ENCODE measurements around the gene KIF20A.
A peak's percentile ranks its signal among the peaks of the same experiment; 100 is the strongest.
"Not testable (repeated sequence)": the region's sequence is repeated elsewhere in the genome, so short reads cannot be mapped to it uniquely, and the experiment has no call there.

KIF20A gene

GRCh38 chr5:138178516-138179276 lies at the start of gene KIF20A, which contains the start of gene BRD8:
Gene KIF20A (plus strand): TSS chr5:138179112. CDS start chr5:138179681, 569 bp downstream.
Gene BRD8 (minus strand): TSS chr5:138178630. CDS start chr5:138178614, 16 bp downstream.
- peak; percentile 98 for DNase-seq (ENCODE audit: low read depth)

GRCh38 chr5:138129347-138129746 lies 49.6 kb upstream of the KIF20A start:
- no peak for DNase-seq (ENCODE audit: low read depth)

GRCh38 chr5:138132543-138132942 lies 46.4 kb upstream of the KIF20A start:
- no peak for DNase-seq (ENCODE audit: low read depth)

- peak; percentile 56 for DNase-seq (ENCODE audit: low read depth)
Observed at GRCh38 chr5:138138949-138139780, 39.7 kb upstream of the KIF20A start, which contains the start of gene NME5. Gene NME5 (minus strand): TSS chr5:138139428. CDS start chr5:138138780, 648 bp downstream.

DNA sequence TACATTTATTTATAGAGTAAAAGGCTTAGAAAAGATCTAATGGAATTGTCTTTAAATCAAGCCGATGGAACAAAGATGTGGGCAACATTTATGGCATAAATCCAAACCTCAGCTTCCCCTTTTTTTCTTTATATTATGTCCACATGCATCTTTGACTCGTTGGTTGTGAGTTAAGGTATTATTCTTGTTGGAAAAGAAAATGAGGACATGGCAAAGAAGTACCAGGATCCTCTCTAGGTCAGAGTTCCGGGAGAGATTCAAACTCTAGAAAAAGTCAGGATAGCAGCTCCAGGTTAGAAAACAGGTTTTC lies 39.2 kb upstream of the KIF20A start:
- DNase-seq (ENCODE audit: low read depth) = no peak

GRCh38 chr5:138140268-138140667 lies 38.6 kb upstream of the KIF20A start:
- DNase-seq (ENCODE audit: low read depth) = no peak

- no peak for DNase-seq (ENCODE audit: low read depth)
Observed at GRCh38 chr5:138141734-138142133, 37.2 kb upstream of the KIF20A start.

DNA sequence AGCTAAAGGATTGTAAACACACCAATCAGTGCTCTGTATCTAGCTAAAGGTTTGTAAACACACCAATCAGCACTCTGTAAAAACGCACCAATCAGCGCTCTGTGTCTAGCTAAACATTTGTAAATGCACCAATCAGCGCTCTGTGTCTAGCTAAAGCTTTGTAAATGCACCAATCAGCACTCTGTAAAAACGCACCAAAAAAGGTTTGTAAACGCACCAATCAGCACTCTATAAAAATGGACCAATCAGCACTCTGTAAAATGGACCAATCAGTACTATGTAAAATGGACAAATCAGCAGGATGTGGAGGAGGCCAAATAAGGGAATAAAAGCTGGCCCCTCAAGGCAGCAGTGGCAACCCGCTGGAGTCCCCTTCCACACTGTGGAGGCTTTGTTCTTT lies 35.3 kb upstream of the KIF20A start:
- not testable (repeated sequence) for DNase-seq (ENCODE audit: low read depth)

- peak; percentile 83 for DNase-seq (ENCODE audit: low read depth)
Observed at GRCh38 chr5:138148811-138149210, 30.1 kb upstream of the KIF20A start.

DNA sequence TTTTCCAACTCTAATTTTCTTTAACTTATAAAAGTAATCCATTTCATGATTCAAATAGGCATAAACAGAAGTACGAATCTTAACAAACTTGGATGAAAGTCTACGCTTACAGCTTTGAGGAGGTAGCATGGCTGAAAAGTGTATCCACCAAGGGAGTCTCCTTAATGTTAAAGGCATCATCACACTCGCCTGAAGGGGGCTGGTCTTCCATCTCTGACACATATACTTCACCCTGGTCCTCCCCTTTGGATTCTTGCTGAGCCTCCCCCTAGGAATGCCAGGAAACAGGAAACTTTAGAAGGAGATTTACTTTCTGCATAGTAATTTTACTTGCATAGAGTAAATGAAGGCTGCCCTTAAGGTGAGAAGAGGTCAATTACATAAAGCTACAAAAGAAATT lies 29.4 kb upstream of the KIF20A start:
- DNase-seq (ENCODE audit: low read depth) = peak; percentile 52

- not testable (repeated sequence) for DNase-seq (ENCODE audit: low read depth)
Observed at GRCh38 chr5:138155977-138156376, 22.9 kb upstream of the KIF20A start.

DNA sequence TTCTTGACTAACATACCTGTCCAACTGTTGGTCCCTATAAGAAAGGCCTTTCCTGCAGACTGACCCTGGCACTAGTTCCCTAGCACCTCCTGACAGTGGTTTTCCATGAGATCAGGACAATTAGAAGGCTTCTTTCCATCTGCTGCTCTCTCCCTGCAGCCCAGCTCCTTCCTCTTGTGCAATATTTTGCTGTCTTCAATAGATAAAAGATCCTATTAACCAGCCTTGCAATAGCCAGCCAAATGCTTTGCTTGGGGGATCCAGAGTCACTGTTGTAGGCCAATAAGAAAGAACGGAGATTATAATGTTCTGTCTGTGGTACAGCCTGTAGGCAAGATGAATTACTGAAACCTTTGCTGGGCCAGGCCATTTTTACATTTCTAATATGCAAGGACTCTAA lies 21.3 kb upstream of the KIF20A start:
- no peak for DNase-seq (ENCODE audit: low read depth)

GRCh38 chr5:138159666-138160065 lies 19.2 kb upstream of the KIF20A start:
- DNase-seq (ENCODE audit: low read depth) = no peak

- no peak for DNase-seq (ENCODE audit: low read depth)
Observed at GRCh38 chr5:138160706-138161105, 18.2 kb upstream of the KIF20A start.

- DNase-seq (ENCODE audit: low read depth) = no peak
Observed at GRCh38 chr5:138163721-138164120, 15.2 kb upstream of the KIF20A start.

GRCh38 chr5:138169124-138169523 lies 9.8 kb upstream of the KIF20A start:
- no peak for DNase-seq (ENCODE audit: low read depth)

DNA sequence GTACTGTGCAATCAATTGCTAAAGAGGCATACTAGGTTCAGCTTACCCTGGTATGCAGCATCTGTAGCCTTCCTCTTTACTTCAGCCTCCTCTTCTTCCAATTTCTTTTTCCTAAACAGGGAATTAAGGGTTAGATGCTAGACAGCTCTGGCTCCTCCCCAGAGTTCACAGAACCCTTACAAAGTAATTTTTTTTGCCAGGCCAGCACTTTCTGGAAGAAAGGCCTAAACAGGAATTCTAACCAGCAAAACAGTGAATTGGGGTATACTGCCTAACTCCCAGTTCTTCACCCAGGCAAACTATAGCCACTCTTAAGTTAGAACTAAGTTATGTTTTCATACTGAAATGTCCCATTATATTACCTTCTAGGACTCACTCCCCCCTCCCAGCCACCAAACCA lies 8.6 kb upstream of the KIF20A start:
- no peak for DNase-seq (ENCODE audit: low read depth)

GRCh38 chr5:138177941-138178515 lies 884 bp upstream of the KIF20A start:
- peak; percentile 39 for DNase-seq (ENCODE audit: low read depth)

GRCh38 chr5:138179277-138179857 lies 455 bp downstream of the KIF20A start:
- peak; percentile 11 for DNase-seq (ENCODE audit: low read depth)

- DNase-seq (ENCODE audit: low read depth) = peak; percentile 78
Observed at GRCh38 chr5:138180183-138180782, 1.4 kb downstream of the KIF20A start.

GRCh38 chr5:138180841-138181240 lies 1.9 kb downstream of the KIF20A start:
- DNase-seq (ENCODE audit: low read depth) = no peak

DNA sequence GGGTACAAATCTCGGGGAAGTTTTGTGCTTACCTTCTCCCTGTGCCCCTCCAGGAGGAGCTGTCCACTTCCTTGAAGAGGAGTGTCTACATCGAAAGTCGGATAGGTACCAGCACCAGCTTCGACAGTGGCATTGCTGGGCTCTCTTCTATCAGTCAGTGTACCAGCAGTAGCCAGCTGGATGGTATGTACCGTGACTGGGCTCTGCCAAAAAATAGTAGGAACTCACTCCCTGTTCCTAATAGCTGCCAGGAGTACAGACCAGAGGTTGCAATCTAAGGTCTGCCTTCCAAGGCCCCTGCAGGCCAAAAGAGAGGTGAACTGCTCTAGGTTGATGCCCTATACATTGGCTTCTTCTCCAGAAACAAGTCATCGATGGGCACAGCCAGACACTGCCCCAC lies 3.9 kb downstream of the KIF20A start:
- no peak for DNase-seq (ENCODE audit: low read depth)

All from EH (cell line).